GM23248 (cell line): ENCODE results near the gene UFD1. TPM values are rescaled to one million over a fixed set of nuclear protein-coding genes. Genes with fewer than 3 reads are reported as not detected.

ENCODE experiments used
- DNase-seq: peaks from one replicate; pipeline ENCODE4 v3.0.0-alpha.2; 2015
- H2AFZ ChIP-seq: fragments of 200-600 bp; sonication (generic); 2 replicates; pipeline ENCODE4 v1.6.1; 2016; ENCODE audit warnings: antibody characterized with exemption
- H3F3A ChIP-seq: fragments of 200-600 bp; sonication (generic); 2 replicates; pipeline ENCODE4 v1.6.1; 2016; ENCODE audit warnings: mild to moderate bottlenecking, antibody characterized with exemption, mixed run types; ENCODE audit not compliant: insufficient read depth
- H3K27ac ChIP-seq: fragments of 200-600 bp; sonication (generic); 2 replicates; pipeline ENCODE4 v1.5.1; 2016; ENCODE audit warnings: mild to moderate bottlenecking
- H3K27me3 ChIP-seq: fragments of 200-600 bp; sonication (generic); replicated peaks from 2 replicates; pipeline ENCODE4 v1.6.1; 2016; ENCODE audit warnings: mild to moderate bottlenecking; ENCODE audit not compliant: insufficient read depth
- H3K36me3 ChIP-seq: fragments of 200-600 bp; sonication (generic); 2 replicates; pipeline ENCODE4 v1.6.1; 2016; ENCODE audit warnings: low read depth, mild to moderate bottlenecking
- H3K4me1 ChIP-seq: fragments of 200-600 bp; sonication (generic); 2 replicates; pipeline ENCODE4 v1.6.1; 2016; ENCODE audit warnings: mild to moderate bottlenecking; ENCODE audit not compliant: insufficient read depth
- H3K4me2 ChIP-seq: fragments of 200-600 bp; sonication (generic); one replicate; pipeline ENCODE4 v1.6.1; 2016; ENCODE audit warnings: mild to moderate bottlenecking; ENCODE audit not compliant: unreplicated experiment
- H3K4me3 ChIP-seq: fragments of 200-600 bp; sonication (generic); 2 replicates; pipeline ENCODE4 v1.5.1; 2016; ENCODE audit warnings: mild to moderate bottlenecking
- H3K79me2 ChIP-seq: fragments of 200-600 bp; sonication (generic); 2 replicates; pipeline ENCODE4 v1.6.1; 2016; ENCODE audit warnings: mild to moderate bottlenecking; ENCODE audit not compliant: insufficient read depth
- H3K9ac ChIP-seq: fragments of 200-600 bp; sonication (generic); 2 replicates; pipeline ENCODE4 v1.6.1; 2016; ENCODE audit warnings: mild to moderate bottlenecking
- H3K9me2 ChIP-seq: fragments of 200-600 bp; sonication (generic); 2 replicates; pipeline ENCODE4 v1.6.1; 2016; ENCODE audit warnings: mixed run types, mild to moderate bottlenecking, moderate library complexity; ENCODE audit not compliant: insufficient read depth
- H3K9me3 ChIP-seq: fragments of 200-600 bp; sonication (generic); one replicate; pipeline ENCODE4 v1.6.1; 2017; ENCODE audit warnings: low read depth
- H4K20me1 ChIP-seq: fragments of 200-600 bp; sonication (generic); 2 replicates; pipeline ENCODE4 v1.6.0; 2016; ENCODE audit not compliant: insufficient read depth
- EZH2 ChIP-seq: fragments of 200-600 bp; sonication (generic); IDR thresholded peaks from 2 replicates; pipeline ENCODE4 v1.6.1; 2018; ENCODE audit warnings: antibody characterized with exemption, mild to moderate bottlenecking; ENCODE audit not compliant: insufficient read depth, poor library complexity, severe bottlenecking
- EZH2phosphoT487 ChIP-seq: fragments of 200-600 bp; sonication (generic); IDR thresholded peaks from 2 replicates; pipeline ENCODE4 v1.6.1; 2018; ENCODE audit warnings: antibody characterized with exemption, moderate library complexity, mild to moderate bottlenecking, low read depth; ENCODE audit not compliant: insufficient read depth
- WGBS, 2 experiments: methylation state at CpG; one replicate each; pipeline ENCODE4 v1.1.6; 2015 to 2017; ENCODE audit warnings: low lambda C conversion rate in 2 of 2, low coverage in 1 of 2; ENCODE audit errors: missing lambda C conversion rate in 2 of 2; 5-methylcytosine and 5-hydroxymethylcytosine counted together
- in situ Hi-C: fragments of 300-500 bp; cut with MboI; formaldehyde crosslinking; loops from 2 replicates; pipeline ENCODE4 v1.15.0; 2020
- polyA plus RNA-seq: library from polyadenylated mRNA; unstranded; fragments of >200 nt; fragmentation: Nextera tagmentation; extraction: Ambion mirVana; gene quantifications from 2 replicates; pipeline ENCODE4 v1.2.1, GENCODE V29; 2016
- total RNA-seq: library from RNA; depleted of rRNA; stranded (reverse); fragments of >200 nt; shearing (Covaris generic); gene quantifications from 2 replicates; pipeline ENCODE4 v1.2.3, GENCODE V29; 2014

UFD1 gene
- total and polyA plus RNA-seq, 2 experiments from 2014 or later, result 55.2 to 117 TPM

DNA sequence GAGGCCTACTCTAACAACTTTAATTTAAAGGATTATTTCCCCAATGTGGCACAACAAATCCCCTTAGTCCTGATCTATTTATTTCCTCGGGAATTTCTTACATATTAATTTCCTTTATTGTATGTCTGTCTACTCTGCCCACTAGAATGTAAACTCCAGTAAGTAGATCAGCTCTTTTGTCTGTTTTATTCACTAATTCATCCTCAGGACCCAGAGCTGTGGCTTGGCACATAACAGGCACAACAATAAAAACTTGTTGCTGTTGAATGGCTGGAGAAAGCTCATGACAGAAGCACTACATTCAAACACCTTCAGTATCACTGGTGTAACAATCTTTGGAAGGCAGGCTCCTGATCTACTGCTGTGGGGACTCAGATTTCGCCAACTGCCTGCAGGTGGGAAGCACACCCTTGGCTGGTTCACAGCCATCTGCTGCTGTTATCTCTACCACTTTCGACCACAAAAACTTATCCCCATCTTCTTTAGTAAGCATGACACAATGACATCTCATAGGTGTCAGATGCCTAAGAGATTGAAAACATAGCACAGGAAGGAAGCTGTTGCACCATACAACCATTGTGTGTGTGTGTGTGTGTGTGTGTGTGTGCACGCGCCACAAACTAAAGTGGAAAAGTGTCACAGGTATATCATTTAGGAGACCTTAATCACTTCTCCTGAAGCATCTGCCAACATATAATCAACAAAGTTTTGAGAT lies 59.4 kb downstream of the UFD1 start:
- Histone ChIP-seq H3K9ac (no peak overlapping the region), H3K27ac (no peak overlapping the region), H2AFZ (no peak overlapping the region), H3K9me3 (no peaks in the 10 kb centered on the region), H4K20me1 (peaks cover 12% of the 10 kb centered on the region), H3K4me3 (no peak overlapping the region), H3K36me3 (0 out of 2 replicates have a peak, but pooled peaks cover 5% of the 10 kb centered on the region), H3F3A (no peaks in the 10 kb centered on the region), H3K4me2 (no peak overlapping the region), H3K79me2 (peaks cover 100% of the 10 kb centered on the region), H3K27me3 (no peaks in the 10 kb centered on the region), H3K9me2 (no peaks in the 10 kb centered on the region), H3K4me1 (peaks cover 3% of the 10 kb centered on the region; the same call in 1 of the 2 replicates)
- TF ChIP-seq EZH2, result no peak
- TF ChIP-seq EZH2phosphoT487, result no peak
- in situ Hi-C loops, result loop anchor here (10.0 kb wide), 1 partner anchor 65 kb away; no protein-coding TSS in a partner anchor
- no peak for DNase-seq
- 95 to 99% methylated on average over 5 of the region's 5 CpGs for WGBS, 2 experiments

DNA sequence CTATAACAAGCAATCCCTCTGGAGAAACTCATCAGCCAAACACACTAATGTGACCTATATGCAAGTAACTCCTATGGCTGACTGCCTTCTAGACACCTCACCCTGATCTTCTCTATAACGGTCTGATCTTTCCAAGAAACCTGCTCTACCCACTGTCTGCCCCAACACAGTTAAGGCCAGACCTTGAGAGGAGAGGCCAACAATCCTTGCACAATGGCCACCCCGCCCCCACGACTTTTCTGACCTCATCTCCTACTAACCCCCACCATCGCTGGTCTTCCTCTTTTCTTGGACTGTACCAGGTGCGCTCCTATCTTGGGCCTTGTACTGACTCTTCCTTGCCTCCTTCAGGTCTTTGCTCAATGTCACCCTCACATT lies 59.9 kb downstream of the UFD1 start:
- in situ Hi-C loops, result loop anchor here (10.0 kb wide), 1 partner anchor 64 kb away; no protein-coding TSS in a partner anchor
- no peaks in the 10 kb centered on the region for H3F3A ChIP-seq
- H3K27ac ChIP-seq, result no peak overlapping the region
- peaks cover 12% of the 10 kb centered on the region for H4K20me1 ChIP-seq
- no peak overlapping the region for H2AFZ ChIP-seq
- H3K36me3 ChIP-seq, result 0 out of 2 replicates have a peak, but pooled peaks cover 5% of the 10 kb centered on the region
- DNase-seq, result no peak
- 86 to 87% methylated on average over 5 of the region's 5 CpGs for WGBS, 2 experiments
- H3K27me3 ChIP-seq, result no peaks in the 10 kb centered on the region
- H3K4me2 ChIP-seq, result no peak overlapping the region
- peaks cover 3% of the 10 kb centered on the region; the same call in 1 of the 2 replicates for H3K4me1 ChIP-seq
- TF ChIP-seq EZH2phosphoT487 (no peak), EZH2 (no peak)
- peaks cover 100% of the 10 kb centered on the region for H3K79me2 ChIP-seq
- H3K9me3 ChIP-seq, result no peaks in the 10 kb centered on the region
- no peaks in the 10 kb centered on the region for H3K9me2 ChIP-seq
- H3K9ac ChIP-seq, result no peak overlapping the region
- no peak overlapping the region for H3K4me3 ChIP-seq

GRCh38 chr22:19412923-19413322 lies 66.1 kb downstream of the UFD1 start:
- Histone ChIP-seq H3F3A (no peaks in the 10 kb centered on the region), H3K27ac (no peak overlapping the region), H2AFZ (no peak overlapping the region), H3K36me3 (peaks cover 16% of the 10 kb centered on the region; the same call in 1 of the 2 replicates), H3K4me3 (no peak overlapping the region), H4K20me1 (peaks cover 12% of the 10 kb centered on the region), H3K9me3 (no peaks in the 10 kb centered on the region), H3K27me3 (no peaks in the 10 kb centered on the region), H3K9me2 (no peaks in the 10 kb centered on the region), H3K4me2 (no peak overlapping the region), H3K4me1 (no peaks in the 10 kb centered on the region), H3K9ac (no peak overlapping the region), H3K79me2 (peaks cover 93% of the 10 kb centered on the region)
- WGBS, 2 experiments, result 86 to 93% methylated on average over 4 of the region's 4 CpGs
- no peak for DNase-seq
- TF ChIP-seq EZH2phosphoT487 (no peak), EZH2 (no peak)
- in situ Hi-C loops, result loop anchor here (10.0 kb wide), 1 partner anchor 58 kb away; no protein-coding TSS in a partner anchor

DNA sequence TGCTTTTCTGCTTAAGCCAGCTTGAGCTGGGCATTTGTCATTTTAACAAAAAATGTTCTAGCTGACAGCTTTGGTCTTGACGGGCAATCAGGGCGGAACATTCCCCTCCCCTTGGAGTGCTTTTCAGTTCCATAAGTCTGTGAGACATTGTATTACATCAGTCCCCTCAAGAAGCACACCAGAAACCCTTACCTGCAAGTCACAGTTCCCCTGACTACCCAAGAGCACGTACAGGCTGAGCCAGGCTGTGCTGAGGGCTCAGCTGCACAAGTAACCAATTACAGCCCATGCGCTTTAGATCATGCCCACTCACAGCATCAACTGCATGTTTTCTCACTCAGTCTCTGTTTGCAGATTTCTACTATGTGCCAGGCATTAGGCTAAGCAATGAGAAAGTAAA lies 66.5 kb downstream of the UFD1 start:
- H4K20me1 ChIP-seq, result peaks cover 12% of the 10 kb centered on the region; the same call in 1 of the 2 replicates
- H3K27ac ChIP-seq, result no peak overlapping the region
- WGBS, 2 experiments, result 85 to 86% methylated on average over 4 of the region's 4 CpGs
- no peak overlapping the region for H2AFZ ChIP-seq
- TF ChIP-seq EZH2 (no peak), EZH2phosphoT487 (no peak)
- H3K36me3 ChIP-seq, result peaks cover 20% of the 10 kb centered on the region
- H3K4me2 ChIP-seq, result no peak overlapping the region
- H3K79me2 ChIP-seq, result peaks cover 89% of the 10 kb centered on the region
- in situ Hi-C loops, result loop anchor here (10.0 kb wide), 1 partner anchor 58 kb away; no protein-coding TSS in a partner anchor
- H3F3A ChIP-seq, result no peaks in the 10 kb centered on the region
- H3K9ac ChIP-seq, result no peak overlapping the region
- no peaks in the 10 kb centered on the region for H3K9me3 ChIP-seq
- no peak for DNase-seq
- no peaks in the 10 kb centered on the region for H3K27me3 ChIP-seq
- no peaks in the 10 kb centered on the region for H3K4me1 ChIP-seq
- H3K9me2 ChIP-seq, result no peaks in the 10 kb centered on the region
- H3K4me3 ChIP-seq, result no peak overlapping the region
